HepG2 (cell line): ENCODE data around the gene TRIM23. TPM values are rescaled to one million over a fixed set of nuclear protein-coding genes. Genes with fewer than 3 reads are reported as not detected.

Source experiments
- ATRX ChIP-seq: sonication (generic); formaldehyde crosslinking; IDR thresholded peaks from 2 replicates; pipeline ENCODE4 v1.4.0; 2020; ENCODE audit warnings: missing genetic modification reagents, borderline replicate concordance
- EED ChIP-seq: sonication (generic); formaldehyde crosslinking; IDR thresholded peaks from 2 replicates; pipeline ENCODE4 v1.5.0; 2020; ENCODE audit warnings: mild to moderate bottlenecking, missing genetic modification reagents
- FOXA1 ChIP-seq, 2 experiments: fragments of 450-650 bp in 1 of 2; sonication (generic) in 1 of 2; formaldehyde crosslinking in 1 of 2; IDR thresholded peaks; 2 replicates each; pipeline versions ENCODE4 v1.4.0 to v1.6.1; 2016 to 2020; ENCODE audit warnings: missing genetic modification reagents in 1 of 2
- FOXJ3 ChIP-seq: sonication (generic); formaldehyde crosslinking; IDR thresholded peaks from 2 replicates; pipeline ENCODE4 v1.4.0; 2020; ENCODE audit warnings: missing genetic modification reagents, mild to moderate bottlenecking, borderline replicate concordance
- FOXO1 ChIP-seq: sonication (generic); formaldehyde crosslinking; IDR thresholded peaks from 2 replicates; pipeline ENCODE4 v1.4.0; 2020; ENCODE audit warnings: missing genetic modification reagents
- FOXP1 ChIP-seq, 2 experiments: fragments of 450-650 bp in 1 of 2; IDR thresholded peaks; 2 replicates each; pipeline ENCODE4 v1.6.1; 2017 to 2018; ENCODE audit warnings: antibody characterized with exemption in 1 of 2
- JUND ChIP-seq: sonication (generic); formaldehyde crosslinking; IDR thresholded peaks from 2 replicates; pipeline ENCODE4 v1.8.0; 2022; ENCODE audit warnings: mild to moderate bottlenecking, missing genetic modification reagents
- KLF16 ChIP-seq, 2 experiments: sonication (generic) in 1 of 2; formaldehyde crosslinking in 1 of 2; IDR thresholded peaks; 2 replicates each; pipeline versions ENCODE4 v1.6.1 to v1.8.0; 2016 to 2023; ENCODE audit warnings: missing genetic modification reagents in 2 of 2, missing compliant biosample characterization in 1 of 2
- MED1 ChIP-seq: sonication (generic); formaldehyde crosslinking; IDR thresholded peaks from 2 replicates; pipeline ENCODE4 v1.4.0; 2020; ENCODE audit warnings: missing genetic modification reagents
- MED13 ChIP-seq: sonication (generic); formaldehyde crosslinking; IDR thresholded peaks from 2 replicates; pipeline ENCODE4 v1.5.0; 2020; ENCODE audit warnings: missing genetic modification reagents
- NCOA2 ChIP-seq: sonication (generic); formaldehyde crosslinking; IDR thresholded peaks from 2 replicates; pipeline ENCODE4 v1.8.0; 2022; ENCODE audit warnings: inconsistent platforms
- RCOR2 ChIP-seq: IDR thresholded peaks from 2 replicates; pipeline ENCODE4 v1.6.1; 2016; ENCODE audit warnings: missing biosample characterization, missing genetic modification reagents
- RELA ChIP-seq: sonication (generic); formaldehyde crosslinking; IDR thresholded peaks from 2 replicates; pipeline ENCODE4 v1.4.0; 2020; ENCODE audit warnings: missing genetic modification reagents
- SPEN ChIP-seq: sonication (generic); formaldehyde crosslinking; IDR thresholded peaks from 2 replicates; pipeline ENCODE4 v1.5.1; 2020; ENCODE audit warnings: low read depth, mild to moderate bottlenecking, missing genetic modification reagents
- TEAD3 ChIP-seq: optimal IDR thresholded peaks from 2 replicates; pipeline ENCODE3; 2016; ENCODE audit warnings: borderline replicate concordance
- TFAP4 ChIP-seq: sonication (generic); IDR thresholded peaks from 2 replicates; pipeline ENCODE4 v1.6.1; 2016; ENCODE audit warnings: low read depth, borderline replicate concordance
- TSC22D2 ChIP-seq: sonication (generic); formaldehyde crosslinking; IDR thresholded peaks from 2 replicates; pipeline ENCODE4 v1.5.1; 2020; ENCODE audit warnings: missing genetic modification reagents, mild to moderate bottlenecking, borderline replicate concordance
- ZFP41 ChIP-seq: sonication (generic); formaldehyde crosslinking; IDR thresholded peaks from 2 replicates; pipeline ENCODE4 v1.4.0; 2020; ENCODE audit warnings: mild to moderate bottlenecking, missing genetic modification reagents, borderline replicate concordance
- ZNF205 ChIP-seq: IDR thresholded peaks from 2 replicates; pipeline ENCODE4 v1.6.1; 2018; ENCODE audit warnings: missing biosample characterization, missing genetic modification reagents
- ZNF260 ChIP-seq: sonication (generic); formaldehyde crosslinking; IDR thresholded peaks from 2 replicates; pipeline ENCODE4 v1.4.0; 2020; ENCODE audit warnings: missing genetic modification reagents, low read depth, mild to moderate bottlenecking, borderline replicate concordance
- ZNF329 ChIP-seq: sonication (generic); formaldehyde crosslinking; IDR thresholded peaks from 2 replicates; pipeline ENCODE4 v1.9.0; 2021; ENCODE audit warnings: low read depth, mild to moderate bottlenecking, missing genetic modification reagents
- ZNF609 ChIP-seq: sonication (generic); formaldehyde crosslinking; IDR thresholded peaks from 2 replicates; pipeline ENCODE4 v1.4.0; 2020; ENCODE audit warnings: mild to moderate bottlenecking, missing genetic modification reagents, borderline replicate concordance
- ZNF772 ChIP-seq: sonication (generic); formaldehyde crosslinking; IDR thresholded peaks from 2 replicates; pipeline ENCODE4 v1.5.0; 2020; ENCODE audit warnings: mild to moderate bottlenecking, missing genetic modification reagents
- ZNF777 ChIP-seq: sonication (generic); formaldehyde crosslinking; IDR thresholded peaks from 2 replicates; pipeline ENCODE4 v1.4.0; 2020; ENCODE audit warnings: missing genetic modification reagents
- ZSCAN5A ChIP-seq: sonication (generic); formaldehyde crosslinking; IDR thresholded peaks from 2 replicates; pipeline ENCODE4 v1.8.0; 2022; ENCODE audit warnings: mild to moderate bottlenecking, missing genetic modification reagents, borderline replicate concordance
- polyA plus RNA-seq, 8 experiments: library from polyadenylated mRNA; depleted of rRNA in 3 of 8; stranded (reverse) in 7 of 8; unstranded in 1 of 8; fragments of >200 nt; fragmentation: Illumina TruSeq in 4 of 8; extraction: Trizol in 4 of 8; gene quantifications; 2 replicates each; pipeline versions ENCODE4 v1.2.1 to v1.2.3, GENCODE V29; 2011 to 2016; ENCODE audit warnings: low read depth in 4 of 8, missing spikeins in 1 of 8, mixed read lengths in 1 of 8; ENCODE audit not compliant: insufficient read depth in 1 of 8
- total RNA-seq, 5 experiments: library from RNA; depleted of rRNA; stranded (reverse); fragments of >200 nt; fragmentation: Illumina TruSeq; extraction: Trizol; gene quantifications; 2 replicates each; pipeline ENCODE4 v1.2.3, GENCODE V29; 2016; ENCODE audit warnings: low read depth in 1 of 5

Gene TRIM23
- total and polyA plus RNA-seq, 2 of the 13 experiments (the other 11 are each of a cell fraction or from before 2014, with no cell fraction given): 4.6 to 11.4 TPM

- TF ChIP-seq NCOA2 (0 out of 2 replicates have a peak, but pooled peaks have one; percentile 10), ZNF205 (CRISPR knock-in tag) (no peak), SPEN (CRISPR knock-in tag) (no peak), JUND (CRISPR knock-in tag) (no peak), ZFP41 (CRISPR knock-in tag) (no peak), ZNF329 (no peak), ZNF260 (no peak), RELA (CRISPR knock-in tag) (no peak), FOXP1 (IDR thresholded peaks at IDR 0.05) (no peak), FOXP1 (CRISPR knock-in tag; IDR thresholded peaks at IDR 0.05) (0 out of 2 replicates have a peak, but pooled peaks have one; percentile 37), MED1 (CRISPR knock-in tag) (0 out of 2 replicates have a peak, but pooled peaks have one; percentile 22), TEAD3 (CRISPR knock-in tag) (no peak), EED (no peak), FOXO1 (CRISPR knock-in tag) (no peak), FOXA1 (IDR thresholded peaks at IDR 0.05) (no peak), FOXA1 (CRISPR knock-in tag; IDR thresholded peaks at IDR 0.05) (0 out of 2 replicates have a peak, but pooled peaks have one; percentile 20), FOXJ3 (CRISPR knock-in tag) (peak; percentile 39; the same call in 1 of the 2 replicates), TSC22D2 (CRISPR knock-in tag) (no peak), RCOR2 (CRISPR knock-in tag) (no peak), ZNF772 (CRISPR knock-in tag) (no peak), KLF16 (CRISPR knock-in tag; IDR thresholded peaks at IDR 0.05) (no peak), ZSCAN5A (CRISPR knock-in tag) (no peak), TFAP4 (no peak), ZNF609 (no peak), ZNF777 (CRISPR knock-in tag) (no peak), ATRX (no peak), MED13 (no peak)
Observed at GRCh38 chr5:65630981-65631380, 6.8 kb upstream of the TRIM23 start (continued).
